ENCODE measurements around the gene SDHAF4.
A peak's percentile ranks its signal among the peaks of the same experiment; 100 is the strongest.

Gene SDHAF4

GRCh38 chr6:70566751-70567382 is at the start of gene SDHAF4:
Gene SDHAF4, plus strand, starts transcription at chr6:70566930. Its CDS starts 11 bp downstream, at chr6:70566941.
- H3K36me3 Mint-ChIP-seq: peaks cover 14% of the 10 kb centered on the region
- peak; percentile 95 for DNase-seq
- CTCF ChIA-PET: interaction anchor here (0.7 to 1.3 kb wide), 3 partner anchors 85 to 389 kb away, joined by 3 read pairs; no protein-coding TSS in a partner anchor
- H3K27me3 Mint-ChIP-seq: peaks cover 8% of the 10 kb centered on the region
- peaks cover 3% of the 10 kb centered on the region for H3K9me3 Mint-ChIP-seq
- peaks cover 23% of the 10 kb centered on the region for H3K4me1 Mint-ChIP-seq
- peak within 1 kb of the TSS; percentile 87 for H3K4me3 Mint-ChIP-seq
- peak within 1 kb of the TSS; percentile 86 for H3K27ac Mint-ChIP-seq

- Mint-ChIP-seq H3K4me1 (peaks cover 15% of the 10 kb centered on the region), H3K27me3 (no peaks in the 10 kb centered on the region), H3K4me3 (no peak overlapping the region), H3K27ac (no peak overlapping the region), H3K36me3 (no peaks in the 10 kb centered on the region), H3K9me3 (no peaks in the 10 kb centered on the region)
- DNase-seq: no peak
- CTCF ChIA-PET: interaction anchor here (1.0 to 1.4 kb wide), 3 partner anchors 167 to 437 kb away, joined by 3 to 4 read pairs (median 3); no protein-coding TSS in a partner anchor
Measured at GRCh38 chr6:70518723-70519122, 48.0 kb upstream of the SDHAF4 start.

GRCh38 chr6:70520575-70520974 is 46.2 kb upstream of the SDHAF4 start:
- CTCF ChIA-PET: interaction anchor here (0.6 to 3.6 kb wide), 18 partner anchors 12 to 492 kb away, joined by 3 to 46 read pairs (median 3); no protein-coding TSS in a partner anchor
- H3K36me3 Mint-ChIP-seq: no peaks in the 10 kb centered on the region
- no peaks in the 10 kb centered on the region for H3K27me3 Mint-ChIP-seq
- H3K9me3 Mint-ChIP-seq: no peaks in the 10 kb centered on the region
- peaks cover 15% of the 10 kb centered on the region for H3K4me1 Mint-ChIP-seq
- H3K4me3 Mint-ChIP-seq: no peak overlapping the region
- H3K27ac Mint-ChIP-seq: no peak overlapping the region
- no peak for DNase-seq

- Mint-ChIP-seq H3K36me3 (no peaks in the 10 kb centered on the region), H3K27ac (no peak overlapping the region)
- CTCF ChIA-PET: interaction anchor here (0.9 kb wide), 2 partner anchors 13 to 163 kb away, joined by 3 to 4 read pairs; no protein-coding TSS in a partner anchor
Measured at GRCh38 chr6:70524721-70525286, 41.9 kb upstream of the SDHAF4 start.

GRCh38 chr6:70527071-70527737 is 39.5 kb upstream of the SDHAF4 start:
- no peaks in the 10 kb centered on the region for H3K9me3 Mint-ChIP-seq
- no peak overlapping the region for H3K27ac Mint-ChIP-seq
- DNase-seq: no peak
- H3K4me3 Mint-ChIP-seq: no peak overlapping the region
- H3K36me3 Mint-ChIP-seq: no peaks in the 10 kb centered on the region
- CTCF ChIA-PET: interaction anchor here (1.2 kb wide), 1 partner anchor 20 kb away, joined by 3 read pairs; no protein-coding TSS in a partner anchor
- no peaks in the 10 kb centered on the region for H3K4me1 Mint-ChIP-seq
- H3K27me3 Mint-ChIP-seq: no peaks in the 10 kb centered on the region

More at GRCh38 chr6:70524721-70525286, 41.9 kb upstream of the SDHAF4 start:
- H3K4me1 Mint-ChIP-seq: no peaks in the 10 kb centered on the region
- no peaks in the 10 kb centered on the region for H3K9me3 Mint-ChIP-seq
- H3K4me3 Mint-ChIP-seq: no peak overlapping the region
- H3K27me3 Mint-ChIP-seq: no peaks in the 10 kb centered on the region
- no peak for DNase-seq

- H3K4me3 Mint-ChIP-seq: no peak overlapping the region
- no peak overlapping the region for H3K27ac Mint-ChIP-seq
- no peak for DNase-seq
- H3K27me3 Mint-ChIP-seq: no peaks in the 10 kb centered on the region
- no peaks in the 10 kb centered on the region for H3K9me3 Mint-ChIP-seq
- H3K4me1 Mint-ChIP-seq: no peaks in the 10 kb centered on the region
- CTCF ChIA-PET: no interaction called here
- no peaks in the 10 kb centered on the region for H3K36me3 Mint-ChIP-seq
Measured at GRCh38 chr6:70530023-70530422, 36.7 kb upstream of the SDHAF4 start.

GRCh38 chr6:70531133-70531532 is 35.6 kb upstream of the SDHAF4 start:
- Mint-ChIP-seq H3K4me3 (no peak overlapping the region), H3K36me3 (no peaks in the 10 kb centered on the region), H3K27ac (no peak overlapping the region), H3K27me3 (no peaks in the 10 kb centered on the region), H3K4me1 (no peaks in the 10 kb centered on the region), H3K9me3 (no peaks in the 10 kb centered on the region)
- CTCF ChIA-PET: no interaction called here
- DNase-seq: no peak

- no peaks in the 10 kb centered on the region for H3K27me3 Mint-ChIP-seq
- no peaks in the 10 kb centered on the region for H3K9me3 Mint-ChIP-seq
- peaks cover 5% of the 10 kb centered on the region for H3K4me1 Mint-ChIP-seq
- no peak for DNase-seq
- H3K36me3 Mint-ChIP-seq: no peaks in the 10 kb centered on the region
- no peak overlapping the region for H3K4me3 Mint-ChIP-seq
- no peak overlapping the region for H3K27ac Mint-ChIP-seq
- CTCF ChIA-PET: interaction anchor here (0.9 to 1.2 kb wide), 2 partner anchors 149 to 347 kb away, joined by 3 read pairs; no protein-coding TSS in a partner anchor
Measured at GRCh38 chr6:70537266-70537665, 29.5 kb upstream of the SDHAF4 start.

- CTCF ChIA-PET: interaction anchor here (0.7 to 1.2 kb wide), 3 partner anchors 9 to 346 kb away, joined by 3 read pairs; no protein-coding TSS in a partner anchor
Measured at GRCh38 chr6:70538376-70538775, 28.4 kb upstream of the SDHAF4 start.

GRCh38 chr6:70547313-70547712 is 19.4 kb upstream of the SDHAF4 start:
- H3K4me1 Mint-ChIP-seq: no peaks in the 10 kb centered on the region
- H3K4me3 Mint-ChIP-seq: no peak overlapping the region
- no peaks in the 10 kb centered on the region for H3K9me3 Mint-ChIP-seq
- H3K36me3 Mint-ChIP-seq: no peaks in the 10 kb centered on the region
- no peaks in the 10 kb centered on the region for H3K27me3 Mint-ChIP-seq
- peak; percentile 49 for DNase-seq
- CTCF ChIA-PET: interaction anchor here (0.8 to 4.4 kb wide), 11 partner anchors 9 to 338 kb away, joined by 3 to 40 read pairs (median 6); partner anchors contain the start of gene FAM135A
- H3K27ac Mint-ChIP-seq: no peak overlapping the region

More at GRCh38 chr6:70538376-70538775, 28.4 kb upstream of the SDHAF4 start:
- H3K27me3 Mint-ChIP-seq: no peaks in the 10 kb centered on the region
- H3K27ac Mint-ChIP-seq: no peak overlapping the region
- H3K36me3 Mint-ChIP-seq: no peaks in the 10 kb centered on the region
- no peaks in the 10 kb centered on the region for H3K9me3 Mint-ChIP-seq
- no peak overlapping the region for H3K4me3 Mint-ChIP-seq
- DNase-seq: no peak
- peaks cover 5% of the 10 kb centered on the region for H3K4me1 Mint-ChIP-seq

GRCh38 chr6:70547905-70548304 is 18.8 kb upstream of the SDHAF4 start:
- no peaks in the 10 kb centered on the region for H3K36me3 Mint-ChIP-seq

GRCh38 chr6:70549327-70549726 is 17.4 kb upstream of the SDHAF4 start:
- Mint-ChIP-seq H3K27me3 (no peaks in the 10 kb centered on the region), H3K36me3 (no peaks in the 10 kb centered on the region), H3K4me3 (no peak overlapping the region), H3K4me1 (no peaks in the 10 kb centered on the region), H3K27ac (no peak overlapping the region), H3K9me3 (no peaks in the 10 kb centered on the region)
- no peak for DNase-seq
- CTCF ChIA-PET: interaction anchor here (2.4 to 2.6 kb wide), 2 partner anchors 16 to 139 kb away, joined by 6 to 7 read pairs; no protein-coding TSS in a partner anchor

More at GRCh38 chr6:70547905-70548304, 18.8 kb upstream of the SDHAF4 start:
- no peak overlapping the region for H3K4me3 Mint-ChIP-seq
- no peaks in the 10 kb centered on the region for H3K27me3 Mint-ChIP-seq
- H3K4me1 Mint-ChIP-seq: no peaks in the 10 kb centered on the region
- DNase-seq: no peak
- no peaks in the 10 kb centered on the region for H3K9me3 Mint-ChIP-seq
- H3K27ac Mint-ChIP-seq: no peak overlapping the region
- CTCF ChIA-PET: interaction anchor here (0.6 to 4.4 kb wide), 5 partner anchors 18 to 141 kb away, joined by 3 to 40 read pairs (median 6); no protein-coding TSS in a partner anchor

GRCh38 chr6:70551566-70551965 is 15.2 kb upstream of the SDHAF4 start:
- Mint-ChIP-seq H3K4me3 (no peak overlapping the region), H3K27ac (no peak overlapping the region), H3K27me3 (no peaks in the 10 kb centered on the region), H3K36me3 (no peaks in the 10 kb centered on the region), H3K9me3 (no peaks in the 10 kb centered on the region), H3K4me1 (no peaks in the 10 kb centered on the region)
- DNase-seq: no peak
- CTCF ChIA-PET: interaction anchor here (1.4 kb wide), 1 partner anchor 156 kb away, joined by 7 read pairs; no protein-coding TSS in a partner anchor

All from activated naive CD4-positive, alpha-beta T cell treated with anti-CD3 and anti-CD28 coated beads, Interleukin-2, amount 10 ng/mL, durations not matched to agents 7 days and 5 days (primary cell).